IPS-18a (cell line): ENCODE data around the gene MTMR4.
"Not testable (repeated sequence)": the region's sequence is repeated elsewhere in the genome, so short reads cannot be mapped to it uniquely, and the experiment has no call there.

Experiments used
- H3K27ac ChIP-seq: one replicate; pipeline ENCODE4 v1.5.1; 2013; ENCODE audit warnings: low read length
- H3K27me3 ChIP-seq: one replicate; pipeline ENCODE4 v1.6.1; 2013; ENCODE audit warnings: mild to moderate bottlenecking, low read length; ENCODE audit not compliant: control insufficient read depth, insufficient read depth
- H3K36me3 ChIP-seq: one replicate; pipeline ENCODE4 v1.6.1; 2013; ENCODE audit warnings: low read depth, low read length; ENCODE audit not compliant: control insufficient read depth
- H3K4me1 ChIP-seq: one replicate; pipeline ENCODE4 v1.6.1; 2013; ENCODE audit warnings: low read depth, low read length; ENCODE audit not compliant: control insufficient read depth
- H3K4me3 ChIP-seq: one replicate; pipeline ENCODE4 v1.5.1; 2013; ENCODE audit warnings: low read length
- H3K9ac ChIP-seq: one replicate; pipeline ENCODE4 v1.6.1; 2013; ENCODE audit warnings: mild to moderate bottlenecking, low read length, moderate library complexity
- H3K9me3 ChIP-seq: one replicate; pipeline ENCODE4 v1.6.1; 2013; ENCODE audit warnings: low read depth, low read length; ENCODE audit not compliant: control insufficient read depth

MTMR4 gene

GRCh38 chr17:58506354-58507080 is 7.9 kb downstream of the MTMR4 start:
- no peak overlapping the region for H3K4me3 ChIP-seq
- H3K9me3 ChIP-seq = no peaks in the 10 kb centered on the region
- no peak overlapping the region for H3K9ac ChIP-seq
- H3K4me1 ChIP-seq = no peaks in the 10 kb centered on the region
- peaks cover 94% of the 10 kb centered on the region for H3K36me3 ChIP-seq
- H3K27me3 ChIP-seq = no peaks in the 10 kb centered on the region
- H3K27ac ChIP-seq = no peak overlapping the region

GRCh38 chr17:58504826-58505351 is 9.5 kb downstream of the MTMR4 start:
- Histone ChIP-seq H3K36me3 (peaks cover 89% of the 10 kb centered on the region), H3K4me3 (no peak overlapping the region), H3K27ac (no peak overlapping the region), H3K9me3 (no peaks in the 10 kb centered on the region), H3K27me3 (no peaks in the 10 kb centered on the region), H3K4me1 (no peaks in the 10 kb centered on the region), H3K9ac (no peak overlapping the region)

- Histone ChIP-seq H3K4me1 (no peaks in the 10 kb centered on the region), H3K27me3 (no peaks in the 10 kb centered on the region), H3K9me3 (no peaks in the 10 kb centered on the region), H3K36me3 (peaks cover 82% of the 10 kb centered on the region), H3K4me3 (no peak overlapping the region), H3K9ac (no peak overlapping the region), H3K27ac (no peak overlapping the region)
Measured at GRCh38 chr17:58503866-58504265, 10.6 kb downstream of the MTMR4 start.

GRCh38 chr17:58503134-58503533 is 11.3 kb downstream of the MTMR4 start:
- H3K27me3 ChIP-seq, H3K27ac ChIP-seq, H3K4me1 ChIP-seq, H3K9ac ChIP-seq, H3K4me3 ChIP-seq, H3K9me3 ChIP-seq: not testable (repeated sequence)
- peaks cover 76% of the 10 kb centered on the region for H3K36me3 ChIP-seq

- no peak overlapping the region for H3K27ac ChIP-seq
- H3K4me3 ChIP-seq = no peak overlapping the region
- no peaks in the 10 kb centered on the region for H3K27me3 ChIP-seq
- no peak overlapping the region for H3K9ac ChIP-seq
- no peaks in the 10 kb centered on the region for H3K9me3 ChIP-seq
- H3K36me3 ChIP-seq = peaks cover 76% of the 10 kb centered on the region
- no peaks in the 10 kb centered on the region for H3K4me1 ChIP-seq
Measured at GRCh38 chr17:58501451-58501850, 13.0 kb downstream of the MTMR4 start.

- Histone ChIP-seq H3K4me1 (no peaks in the 10 kb centered on the region), H3K9me3 (no peaks in the 10 kb centered on the region), H3K4me3 (no peak overlapping the region), H3K27me3 (no peaks in the 10 kb centered on the region), H3K9ac (no peak overlapping the region), H3K27ac (no peak overlapping the region), H3K36me3 (peaks cover 76% of the 10 kb centered on the region)
Measured at GRCh38 chr17:58498177-58498828, 16.1 kb downstream of the MTMR4 start.

GRCh38 chr17:58493506-58493905 is 20.9 kb downstream of the MTMR4 start:
- peaks cover 78% of the 10 kb centered on the region for H3K36me3 ChIP-seq
- H3K4me1 ChIP-seq = no peaks in the 10 kb centered on the region
- H3K4me3 ChIP-seq = no peak overlapping the region
- no peak overlapping the region for H3K9ac ChIP-seq
- H3K9me3 ChIP-seq = no peaks in the 10 kb centered on the region
- no peak overlapping the region for H3K27ac ChIP-seq
- no peaks in the 10 kb centered on the region for H3K27me3 ChIP-seq

GRCh38 chr17:58492238-58493121 is 22.0 kb downstream of the MTMR4 start:
- H3K27ac ChIP-seq = no peak overlapping the region
- no peak overlapping the region for H3K4me3 ChIP-seq
- no peaks in the 10 kb centered on the region for H3K27me3 ChIP-seq
- H3K4me1 ChIP-seq = no peaks in the 10 kb centered on the region
- H3K9me3 ChIP-seq = no peaks in the 10 kb centered on the region
- H3K36me3 ChIP-seq = peaks cover 70% of the 10 kb centered on the region
- H3K9ac ChIP-seq = no peak overlapping the region

- Histone ChIP-seq H3K4me1 (no peaks in the 10 kb centered on the region), H3K36me3 (peaks cover 61% of the 10 kb centered on the region), H3K9ac (no peak overlapping the region), H3K27ac (no peak overlapping the region), H3K4me3 (no peak overlapping the region), H3K9me3 (no peaks in the 10 kb centered on the region), H3K27me3 (no peaks in the 10 kb centered on the region)
Measured at GRCh38 chr17:58491510-58492045, 22.9 kb downstream of the MTMR4 start.

- peaks cover 33% of the 10 kb centered on the region for H3K36me3 ChIP-seq
- no peak overlapping the region for H3K9ac ChIP-seq
- H3K27me3 ChIP-seq = no peaks in the 10 kb centered on the region
- no peak overlapping the region for H3K27ac ChIP-seq
- no peaks in the 10 kb centered on the region for H3K9me3 ChIP-seq
- no peaks in the 10 kb centered on the region for H3K4me1 ChIP-seq
- H3K4me3 ChIP-seq = no peak overlapping the region
Measured at GRCh38 chr17:58488428-58488890, 26.0 kb downstream of the MTMR4 start.
